ENCODE data around the gene STMN3. TPM values are rescaled to one million over a fixed set of nuclear protein-coding genes. Genes with fewer than 3 reads are reported as not detected.
"Not testable (repeated sequence)": the region's sequence is repeated elsewhere in the genome, so short reads cannot be mapped to it uniquely, and the experiment has no call there.

STMN3 gene
- total RNA-seq, 1 experiment from 2014 or later = 42.7 TPM

DNA sequence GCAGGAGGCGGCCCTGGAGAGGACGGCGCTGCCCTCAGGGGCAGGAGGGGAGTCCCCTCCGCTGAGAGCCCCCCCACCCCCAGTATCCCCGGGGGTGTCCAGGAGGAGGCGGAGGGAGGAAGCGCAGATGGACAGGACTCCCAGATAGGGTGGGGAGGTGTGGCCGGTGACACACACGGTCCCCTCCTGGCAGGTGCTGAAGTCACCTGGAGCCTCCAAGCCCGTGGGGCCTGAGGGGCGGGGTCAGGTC is 1.4 kb downstream of the STMN3 start:
- no peaks in the 10 kb centered on the region for H3K9me3 ChIP-seq (ENCODE audit: control insufficient read depth, insufficient read depth, low read depth, low read length)
- BruUV-seq (replicated peaks) = no TSS peak
- no peak for DNase-seq (ENCODE audit: low read depth, low spot score)
- ATAC-seq = peak; percentile 23; the same call in 1 of the 2 replicates
- H3K36me3 ChIP-seq (ENCODE audit: control insufficient read depth, insufficient read depth, low read length) = no peaks in the 10 kb centered on the region
- no peak overlapping the region for H3K27ac ChIP-seq (ENCODE audit: low read length)
- TF ChIP-seq SIN3A (IDR thresholded peaks at IDR 0.05; ENCODE audit: borderline replicate concordance, insufficient read depth, low read depth, low read length) = no peak
- TF ChIP-seq POLR2AphosphoS5 (IDR thresholded peaks at IDR 0.05; ENCODE audit: low read depth, low read length) = no peak
- TF ChIP-seq, protein P1, sequence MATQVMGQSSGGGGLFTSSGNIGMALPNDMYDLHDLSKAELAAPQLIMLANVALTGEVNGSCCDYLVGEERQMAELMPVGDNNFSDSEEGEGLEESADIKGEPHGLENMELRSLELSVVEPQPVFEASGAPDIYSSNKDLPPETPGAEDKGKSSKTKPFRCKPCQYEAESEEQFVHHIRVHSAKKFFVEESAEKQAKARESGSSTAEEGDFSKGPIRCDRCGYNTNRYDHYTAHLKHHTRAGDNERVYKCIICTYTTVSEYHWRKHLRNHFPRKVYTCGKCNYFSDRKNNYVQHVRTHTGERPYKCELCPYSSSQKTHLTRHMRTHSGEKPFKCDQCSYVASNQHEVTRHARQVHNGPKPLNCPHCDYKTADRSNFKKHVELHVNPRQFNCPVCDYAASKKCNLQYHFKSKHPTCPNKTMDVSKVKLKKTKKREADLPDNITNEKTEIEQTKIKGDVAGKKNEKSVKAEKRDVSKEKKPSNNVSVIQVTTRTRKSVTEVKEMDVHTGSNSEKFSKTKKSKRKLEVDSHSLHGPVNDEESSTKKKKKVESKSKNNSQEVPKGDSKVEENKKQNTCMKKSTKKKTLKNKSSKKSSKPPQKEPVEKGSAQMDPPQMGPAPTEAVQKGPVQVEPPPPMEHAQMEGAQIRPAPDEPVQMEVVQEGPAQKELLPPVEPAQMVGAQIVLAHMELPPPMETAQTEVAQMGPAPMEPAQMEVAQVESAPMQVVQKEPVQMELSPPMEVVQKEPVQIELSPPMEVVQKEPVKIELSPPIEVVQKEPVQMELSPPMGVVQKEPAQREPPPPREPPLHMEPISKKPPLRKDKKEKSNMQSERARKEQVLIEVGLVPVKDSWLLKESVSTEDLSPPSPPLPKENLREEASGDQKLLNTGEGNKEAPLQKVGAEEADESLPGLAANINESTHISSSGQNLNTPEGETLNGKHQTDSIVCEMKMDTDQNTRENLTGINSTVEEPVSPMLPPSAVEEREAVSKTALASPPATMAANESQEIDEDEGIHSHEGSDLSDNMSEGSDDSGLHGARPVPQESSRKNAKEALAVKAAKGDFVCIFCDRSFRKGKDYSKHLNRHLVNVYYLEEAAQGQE (IDR thresholded peaks at IDR 0.05; ENCODE audit: insufficient read depth in 1 of 2, low read depth in 2 of 2, low read length in 1 of 2) = 0 out of 4 replicates have a peak, but pooled peaks of 1 of the 2 experiments have one; percentile 9
- ChIA-PET CTCF (interaction anchor here (1.0 kb wide), 1 partner anchor 10 kb away, joined by 5 read pairs; no protein-coding TSS in a partner anchor), POLR2A (no interaction called here)
- H3K4me1 ChIP-seq (ENCODE audit: control insufficient read depth, insufficient read depth, low read length) = peaks cover 2% of the 10 kb centered on the region; the same call in 1 of the 2 replicates
- H3K27me3 ChIP-seq (ENCODE audit: control insufficient read depth, insufficient read depth, low read length) = no peaks in the 10 kb centered on the region
- in situ Hi-C loops (cut with HindIII; ENCODE audit: low pct_unique_long_range_greater_than_20kb, low sequenced_read_pairs) = no loop called here
- peak overlapping the region; percentile 51 to 60 for H3K4me3 ChIP-seq (ENCODE audit: low read depth in 2 of 2, low read length in 2 of 2)
- intact Hi-C loops (cut with micrococcal nuclease; ENCODE audit: unreplicated experiment) = no loop called here

DNA sequence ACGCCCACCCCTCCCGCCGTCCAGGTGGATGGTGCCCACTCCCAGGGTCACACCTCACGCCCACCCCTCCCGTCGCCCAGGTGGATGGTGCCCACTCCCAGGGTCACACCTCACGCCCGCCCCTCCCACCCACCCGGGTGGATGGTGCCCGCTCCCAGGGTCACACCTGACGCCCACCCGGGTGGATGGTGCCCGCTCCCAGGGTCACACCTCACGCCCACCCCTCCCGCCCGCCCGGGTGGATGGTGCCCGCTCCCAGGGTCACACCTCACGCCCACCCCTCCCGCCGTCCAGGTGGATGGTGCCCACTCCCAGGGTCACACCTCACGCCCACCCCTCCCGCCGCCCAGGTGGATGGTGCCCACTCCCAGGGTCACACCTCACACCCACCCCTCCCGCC is 2.7 kb downstream of the STMN3 start:
- BruUV-seq (replicated peaks) = not testable (repeated sequence)
- CTCF ChIA-PET = interaction anchor here (0.6 kb wide), 2 partner anchors 67 to 73 kb away, joined by 3 to 4 read pairs; no protein-coding TSS in a partner anchor

DNA sequence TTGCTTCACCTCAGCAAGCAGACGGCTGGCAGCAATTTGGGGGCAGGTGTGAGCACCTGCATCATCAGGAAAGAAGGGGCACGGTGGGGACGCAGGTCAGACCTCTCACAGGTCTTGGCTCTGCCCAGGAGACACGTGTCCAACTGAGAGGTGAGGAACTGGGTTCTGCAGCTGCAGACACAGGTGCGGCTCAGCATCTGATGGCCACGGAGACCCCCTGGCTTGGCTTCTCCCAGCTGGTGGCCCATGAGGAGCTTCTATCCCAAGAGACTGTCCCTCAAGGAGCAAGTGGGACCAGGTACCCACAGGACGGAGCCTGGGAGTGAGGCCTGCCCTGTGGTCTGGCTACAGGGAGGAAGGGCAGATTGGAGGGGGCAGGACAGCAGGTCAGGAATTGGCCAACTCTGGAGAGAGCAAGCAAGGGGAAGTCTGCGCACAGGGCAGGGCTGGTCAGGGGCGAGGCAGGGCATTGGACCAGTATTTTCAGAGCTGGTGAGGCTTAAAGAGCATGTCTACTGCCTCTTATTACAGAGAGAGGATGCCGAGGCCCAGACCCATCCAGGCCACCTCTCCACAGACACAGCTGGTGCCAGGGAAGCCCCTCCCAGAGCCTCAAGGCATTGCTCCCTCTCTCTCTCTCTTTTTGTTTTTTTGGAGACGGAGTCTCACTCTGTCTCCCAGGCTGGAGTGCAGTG is 4.2 kb downstream of the STMN3 start:
- H3K27me3 ChIP-seq (ENCODE audit: control insufficient read depth, insufficient read depth, low read length) = no peaks in the 10 kb centered on the region
- in situ Hi-C loops (cut with HindIII; ENCODE audit: low pct_unique_long_range_greater_than_20kb, low sequenced_read_pairs) (no loop called here), intact Hi-C loops (cut with micrococcal nuclease; ENCODE audit: unreplicated experiment) (no loop called here)
- H3K27ac ChIP-seq (ENCODE audit: low read length) = no peak overlapping the region
- H3K9me3 ChIP-seq (ENCODE audit: control insufficient read depth, insufficient read depth, low read depth, low read length) = no peaks in the 10 kb centered on the region
- no TSS peak for BruUV-seq (replicated peaks)
- DNase-seq (ENCODE audit: low read depth, low spot score) (no peak), ATAC-seq (no peak)
- H3K4me3 ChIP-seq (ENCODE audit: low read depth in 2 of 2, low read length in 2 of 2) = no peak overlapping the region
- TF ChIP-seq TCF7L2 (IDR thresholded peaks at IDR 0.05; ENCODE audit: low read depth, low read length) (no peak), POLR2AphosphoS5 (IDR thresholded peaks at IDR 0.05; ENCODE audit: low read depth, low read length) (no peak), SIN3A (IDR thresholded peaks at IDR 0.05; ENCODE audit: borderline replicate concordance, insufficient read depth, low read depth, low read length) (no peak)
- TF ChIP-seq, protein P1 (IDR thresholded peaks at IDR 0.05; ENCODE audit: insufficient read depth in 1 of 2, low read depth in 2 of 2, low read length in 1 of 2) = no peak
- TF ChIP-seq, protein P2, sequence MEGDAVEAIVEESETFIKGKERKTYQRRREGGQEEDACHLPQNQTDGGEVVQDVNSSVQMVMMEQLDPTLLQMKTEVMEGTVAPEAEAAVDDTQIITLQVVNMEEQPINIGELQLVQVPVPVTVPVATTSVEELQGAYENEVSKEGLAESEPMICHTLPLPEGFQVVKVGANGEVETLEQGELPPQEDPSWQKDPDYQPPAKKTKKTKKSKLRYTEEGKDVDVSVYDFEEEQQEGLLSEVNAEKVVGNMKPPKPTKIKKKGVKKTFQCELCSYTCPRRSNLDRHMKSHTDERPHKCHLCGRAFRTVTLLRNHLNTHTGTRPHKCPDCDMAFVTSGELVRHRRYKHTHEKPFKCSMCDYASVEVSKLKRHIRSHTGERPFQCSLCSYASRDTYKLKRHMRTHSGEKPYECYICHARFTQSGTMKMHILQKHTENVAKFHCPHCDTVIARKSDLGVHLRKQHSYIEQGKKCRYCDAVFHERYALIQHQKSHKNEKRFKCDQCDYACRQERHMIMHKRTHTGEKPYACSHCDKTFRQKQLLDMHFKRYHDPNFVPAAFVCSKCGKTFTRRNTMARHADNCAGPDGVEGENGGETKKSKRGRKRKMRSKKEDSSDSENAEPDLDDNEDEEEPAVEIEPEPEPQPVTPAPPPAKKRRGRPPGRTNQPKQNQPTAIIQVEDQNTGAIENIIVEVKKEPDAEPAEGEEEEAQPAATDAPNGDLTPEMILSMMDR (IDR thresholded peaks at IDR 0.05) = no peak
- ChIA-PET CTCF (no interaction called here), POLR2A (interaction anchor here (0.5 kb wide), 1 partner anchor 36 kb away, joined by 3 read pairs; no protein-coding TSS in a partner anchor)
- no peaks in the 10 kb centered on the region for H3K36me3 ChIP-seq (ENCODE audit: control insufficient read depth, insufficient read depth, low read length)
- peaks cover 2% of the 10 kb centered on the region; the same call in 1 of the 2 replicates for H3K4me1 ChIP-seq (ENCODE audit: control insufficient read depth, insufficient read depth, low read length)

More for the DNA sequence above, 2.7 kb downstream of the STMN3 start:
- H3K4me1 ChIP-seq (ENCODE audit: control insufficient read depth, insufficient read depth, low read length); H3K27me3 ChIP-seq (ENCODE audit: control insufficient read depth, insufficient read depth, low read length); H3K36me3 ChIP-seq (ENCODE audit: control insufficient read depth, insufficient read depth, low read length); ATAC-seq; H3K27ac ChIP-seq (ENCODE audit: low read length); H3K9me3 ChIP-seq (ENCODE audit: control insufficient read depth, insufficient read depth, low read depth, low read length); H3K4me3 ChIP-seq (ENCODE audit: low read depth in 2 of 2, low read length in 2 of 2); POLR2A ChIA-PET; DNase-seq (ENCODE audit: low read depth, low spot score); in situ Hi-C loops (cut with HindIII; ENCODE audit: low pct_unique_long_range_greater_than_20kb, low sequenced_read_pairs); intact Hi-C loops (cut with micrococcal nuclease; ENCODE audit: unreplicated experiment): not testable (repeated sequence)
